HEK293 (cell line): ENCODE results near the gene PRKD3.

ENCODE experiments used
- KLF16 ChIP-seq: fragments of 450-650 bp; formaldehyde crosslinking; IDR thresholded peaks from 2 replicates; pipeline ENCODE4 v1.5.1; 2017; ENCODE audit warnings: missing biosample characterization, missing genetic modification characterization
- SALL2 ChIP-seq: fragments of 450-650 bp; formaldehyde crosslinking; IDR thresholded peaks from 2 replicates; pipeline ENCODE4 v1.5.0; 2017; ENCODE audit warnings: missing biosample characterization, mild to moderate bottlenecking, missing genetic modification characterization, borderline replicate concordance
- ZBTB21 ChIP-seq: fragments of 450-650 bp; formaldehyde crosslinking; IDR thresholded peaks from 2 replicates; pipeline ENCODE4 v1.5.1; 2017; ENCODE audit warnings: missing biosample characterization, missing genetic modification characterization
- ZNF610 ChIP-seq: fragments of 450-650 bp; formaldehyde crosslinking; IDR thresholded peaks from 2 replicates; pipeline ENCODE4 v1.5.1; 2016; ENCODE audit warnings: missing biosample characterization, missing genetic modification characterization, borderline replicate concordance
- TF ChIP-seq, protein P1 (sequence below): fragments of 450-650 bp; formaldehyde crosslinking; IDR thresholded peaks from 2 replicates; pipeline ENCODE4 v1.5.1; 2016; ENCODE audit warnings: missing biosample characterization, missing genetic modification characterization

- TF ChIP-seq, protein P1, sequence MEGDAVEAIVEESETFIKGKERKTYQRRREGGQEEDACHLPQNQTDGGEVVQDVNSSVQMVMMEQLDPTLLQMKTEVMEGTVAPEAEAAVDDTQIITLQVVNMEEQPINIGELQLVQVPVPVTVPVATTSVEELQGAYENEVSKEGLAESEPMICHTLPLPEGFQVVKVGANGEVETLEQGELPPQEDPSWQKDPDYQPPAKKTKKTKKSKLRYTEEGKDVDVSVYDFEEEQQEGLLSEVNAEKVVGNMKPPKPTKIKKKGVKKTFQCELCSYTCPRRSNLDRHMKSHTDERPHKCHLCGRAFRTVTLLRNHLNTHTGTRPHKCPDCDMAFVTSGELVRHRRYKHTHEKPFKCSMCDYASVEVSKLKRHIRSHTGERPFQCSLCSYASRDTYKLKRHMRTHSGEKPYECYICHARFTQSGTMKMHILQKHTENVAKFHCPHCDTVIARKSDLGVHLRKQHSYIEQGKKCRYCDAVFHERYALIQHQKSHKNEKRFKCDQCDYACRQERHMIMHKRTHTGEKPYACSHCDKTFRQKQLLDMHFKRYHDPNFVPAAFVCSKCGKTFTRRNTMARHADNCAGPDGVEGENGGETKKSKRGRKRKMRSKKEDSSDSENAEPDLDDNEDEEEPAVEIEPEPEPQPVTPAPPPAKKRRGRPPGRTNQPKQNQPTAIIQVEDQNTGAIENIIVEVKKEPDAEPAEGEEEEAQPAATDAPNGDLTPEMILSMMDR = no peak
- no peak for TF ChIP-seq KLF16 (tag by site-specific recombination)
- TF ChIP-seq ZNF610 (tag by site-specific recombination) = no peak
- no peak for TF ChIP-seq ZBTB21
- no peak for TF ChIP-seq SALL2 (tag by site-specific recombination)
Observed at GRCh38 chr2:37317746-37318145, 6.9 kb downstream of the PRKD3 start.
